ENCODE results near the gene SHB. TPM values are rescaled to one million over a fixed set of nuclear protein-coding genes. Genes with fewer than 3 reads are reported as not detected.

The SHB gene

Small RNA genes lying within 50 kb of the gene (small RNA-seq; reads per million reads assigned to genes)
- not detected for gene RNU7-124P (ENCODE audit: low read depth)

Measured in mesenchymal stem cell (in vitro differentiated cells and primary cell).